Measurements from ENCODE around the gene RNASEH2B. TPM values are rescaled to one million over a fixed set of nuclear protein-coding genes. Genes with fewer than 3 reads are reported as not detected.

RNASEH2B gene
- total and polyA plus RNA-seq, 12 donors, result 30.5 to 86.8 (median 40.1) TPM

DNA sequence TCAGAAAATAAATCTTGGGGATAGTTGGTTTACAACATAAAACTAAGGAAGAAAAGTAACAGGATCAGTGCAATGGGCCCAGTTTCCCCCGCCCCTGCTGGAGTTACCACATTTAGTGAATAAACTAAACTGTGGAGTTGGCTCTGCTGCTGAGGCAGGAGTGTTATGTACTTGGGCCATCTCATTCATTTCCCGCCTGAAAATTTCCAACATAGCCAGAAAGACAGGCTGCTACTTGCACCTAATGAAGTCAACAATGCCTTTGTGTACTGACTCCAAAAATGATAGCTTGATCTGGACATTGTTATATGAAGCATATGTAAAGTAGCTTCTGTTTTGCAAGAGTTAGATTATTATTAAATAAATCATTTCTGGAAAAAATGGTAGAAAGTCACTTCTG, 7.9 kb upstream of the RNASEH2B start:
- H3K36me3 ChIP-seq, result no peaks in the 10 kb centered on the region
- DNase-seq (no peak), ATAC-seq (no peak)
- 95 to 96% methylated on average over 2 of the region's 2 CpGs for WGBS, 2 donors
- TF ChIP-seq, protein P1, sequence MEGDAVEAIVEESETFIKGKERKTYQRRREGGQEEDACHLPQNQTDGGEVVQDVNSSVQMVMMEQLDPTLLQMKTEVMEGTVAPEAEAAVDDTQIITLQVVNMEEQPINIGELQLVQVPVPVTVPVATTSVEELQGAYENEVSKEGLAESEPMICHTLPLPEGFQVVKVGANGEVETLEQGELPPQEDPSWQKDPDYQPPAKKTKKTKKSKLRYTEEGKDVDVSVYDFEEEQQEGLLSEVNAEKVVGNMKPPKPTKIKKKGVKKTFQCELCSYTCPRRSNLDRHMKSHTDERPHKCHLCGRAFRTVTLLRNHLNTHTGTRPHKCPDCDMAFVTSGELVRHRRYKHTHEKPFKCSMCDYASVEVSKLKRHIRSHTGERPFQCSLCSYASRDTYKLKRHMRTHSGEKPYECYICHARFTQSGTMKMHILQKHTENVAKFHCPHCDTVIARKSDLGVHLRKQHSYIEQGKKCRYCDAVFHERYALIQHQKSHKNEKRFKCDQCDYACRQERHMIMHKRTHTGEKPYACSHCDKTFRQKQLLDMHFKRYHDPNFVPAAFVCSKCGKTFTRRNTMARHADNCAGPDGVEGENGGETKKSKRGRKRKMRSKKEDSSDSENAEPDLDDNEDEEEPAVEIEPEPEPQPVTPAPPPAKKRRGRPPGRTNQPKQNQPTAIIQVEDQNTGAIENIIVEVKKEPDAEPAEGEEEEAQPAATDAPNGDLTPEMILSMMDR (IDR thresholded peaks at IDR 0.05), result no peak
- H3K27ac ChIP-seq, result no peak overlapping the region
- no peaks in the 10 kb centered on the region for H3K4me1 ChIP-seq
- no peak overlapping the region for H3K4me3 ChIP-seq
- no peaks in the 10 kb centered on the region for H3K27me3 ChIP-seq
- intact Hi-C loops (cut with DNase I), result no loop called here
- H3K9me3 ChIP-seq, result no peaks in the 10 kb centered on the region

- Histone ChIP-seq H3K27me3 (no peaks in the 10 kb centered on the region), H3K9me3 (no peaks in the 10 kb centered on the region), H3K27ac (no peak overlapping the region), H3K36me3 (no peaks in the 10 kb centered on the region), H3K4me3 (no peak overlapping the region), H3K4me1 (peaks cover 0 to 14% (median 8%) of the 10 kb centered on the region in 9 donors)
- WGBS, 2 donors, result 82% methylated on average over 4 of the region's 4 CpGs
- ATAC-seq, result no peak
- intact Hi-C loops (cut with DNase I), result no loop called here
- no peak for DNase-seq
- TF ChIP-seq, protein P1 (IDR thresholded peaks at IDR 0.05), result no peak
Observed at GRCh38 chr13:50905256-50905655, 4.3 kb upstream of the RNASEH2B start.

DNA sequence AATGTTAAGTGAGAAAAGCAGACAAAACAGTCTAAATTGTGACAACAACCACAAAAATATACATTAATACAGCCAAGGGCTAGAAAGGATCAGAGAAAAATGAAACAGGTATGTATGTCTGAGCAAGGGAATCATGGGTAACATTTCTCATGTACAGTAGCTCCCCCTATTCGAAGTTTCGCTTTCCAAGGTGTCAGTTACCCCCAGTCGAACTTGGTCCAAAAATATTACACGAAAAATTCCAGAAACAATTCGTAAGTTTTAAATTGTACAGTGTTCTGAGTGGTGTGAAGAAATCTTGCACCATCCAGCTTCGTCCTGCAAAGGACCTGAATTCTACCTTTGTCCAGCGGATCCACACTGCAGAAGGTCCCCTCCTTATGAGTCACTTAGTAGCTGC, 1.8 kb upstream of the RNASEH2B start:
- Histone ChIP-seq H3K36me3 (no peaks in the 10 kb centered on the region), H3K4me3 (no peak overlapping the region), H3K4me1 (peaks cover 4 to 38% (median 28%) of the 10 kb centered on the region in 9 donors), H3K27me3 (no peaks in the 10 kb centered on the region), H3K9me3 (no peaks in the 10 kb centered on the region), H3K27ac (no peak overlapping the region)
- 90 to 95% methylated on average over 7 of the region's 7 CpGs for WGBS, 2 donors
- intact Hi-C loops (cut with DNase I), result no loop called here
- no peak for DNase-seq
- no peak for ATAC-seq
- TF ChIP-seq, protein P1 (IDR thresholded peaks at IDR 0.05), result no peak

DNA sequence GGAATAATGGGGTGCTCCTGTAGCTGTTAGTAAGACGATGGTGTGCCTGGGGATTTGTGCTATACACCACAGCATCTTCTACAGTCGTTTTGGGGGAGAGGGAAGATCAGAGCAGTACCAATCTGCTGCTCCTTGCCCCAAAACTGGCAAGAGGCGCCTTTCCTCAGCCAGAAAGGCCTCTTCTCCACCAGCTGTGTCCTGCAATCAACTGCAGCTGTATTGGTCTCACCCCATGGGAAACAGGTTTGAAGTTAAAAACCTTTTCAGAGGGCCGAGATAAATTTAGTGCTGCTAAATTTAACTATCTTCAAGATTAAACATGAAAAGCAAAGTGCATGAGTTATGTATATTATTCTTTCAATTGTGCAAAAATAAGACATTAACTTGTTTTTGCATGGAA, 1.2 kb upstream of the RNASEH2B start:
- ATAC-seq (no peak), DNase-seq (no peak)
- no peaks in the 10 kb centered on the region for H3K36me3 ChIP-seq
- TF ChIP-seq, protein P1 (IDR thresholded peaks at IDR 0.05), result no peak
- H3K4me1 ChIP-seq, result peaks cover 4 to 41% (median 28%) of the 10 kb centered on the region in 9 donors
- intact Hi-C loops (cut with DNase I), result no loop called here
- WGBS, 2 donors, result 58 to 66% methylated on average over 4 of the region's 4 CpGs
- no peaks in the 10 kb centered on the region for H3K27me3 ChIP-seq
- H3K27ac ChIP-seq, result no peak overlapping the region
- no peaks in the 10 kb centered on the region for H3K9me3 ChIP-seq
- no peak overlapping the region for H3K4me3 ChIP-seq

All from heart right ventricle (tissue), 16 donors.